GM12891 (cell line): ENCODE results near the gene PSMD12.

ENCODE experiments used
- PAX5 ChIP-seq: IDR thresholded peaks from 2 replicates; pipeline ENCODE4 v1.6.1; 2011; ENCODE audit warnings: low read length, moderate library complexity, mild to moderate bottlenecking; ENCODE audit not compliant: insufficient read depth, severe bottlenecking
- POLR2A ChIP-seq: IDR thresholded peaks from 2 replicates; pipeline ENCODE4 v1.6.1; 2011; ENCODE audit warnings: low read depth, low read length, control low read depth
- POLR2AphosphoS5 ChIP-seq: IDR thresholded peaks from 2 replicates; pipeline ENCODE4 v1.6.1; 2011; ENCODE audit warnings: low read depth, low read length, control low read depth
- SPI1 ChIP-seq: IDR thresholded peaks from 2 replicates; pipeline ENCODE4 v1.6.1; 2011; ENCODE audit warnings: low read depth, low read length, control low read depth
- TAF1 ChIP-seq: IDR thresholded peaks from 2 replicates; pipeline ENCODE4 v1.6.1; 2011; ENCODE audit warnings: low read depth, low read length, control low read depth

- TF ChIP-seq POLR2AphosphoS5, result no peak
- TF ChIP-seq TAF1, result no peak
- TF ChIP-seq POLR2A, result no peak
- TF ChIP-seq PAX5, result no peak
- no peak for TF ChIP-seq SPI1
Measured at GRCh38 chr17:67297454-67297960, 68.9 kb downstream of the PSMD12 start.
